Omental fat pad (tissue), 4 donors: ENCODE measurements around the gene FECH. TPM values are rescaled to one million over a fixed set of nuclear protein-coding genes. Genes with fewer than 3 reads are reported as not detected.
"Not testable (repeated sequence)": the region's sequence is repeated elsewhere in the genome, so short reads cannot be mapped to it uniquely, and the experiment has no call there.

ENCODE experiments used
- ATAC-seq: fragments of 150-250 bp; one replicate; pipeline ENCODE4 v1.9.1; 2016; ENCODE audit warnings: mild to moderate bottlenecking, moderate library complexity; ENCODE audit not compliant: low FRiP score
- DNase-seq: peaks from one replicate; pipeline ENCODE4 v3.0.0-alpha.2; 2019; ENCODE audit warnings: low spot score
- total RNA-seq, 4 donors: library from RNA; depleted of rRNA; stranded (reverse); fragments of >200 nt; gene quantifications; one replicate each; pipeline ENCODE4 v1.1.0, GENCODE V29; 2016
- TF ChIP-seq, protein P1 (sequence below), 3 donors: fragments of 450-650 bp; IDR thresholded peaks; one replicate each; pipeline ENCODE4 v1.5.1; 2016 to 2017; ENCODE audit warnings: antibody characterized with exemption in 3 of 3, mild to moderate bottlenecking in 3 of 3, moderate library complexity in 2 of 3

The FECH gene
- total RNA-seq, 4 donors from 2014 or later, result 22.3 to 53.0 (median 31.7) TPM

GRCh38 chr18:57533868-57534510 is 52.5 kb downstream of the FECH start:
- no peak for DNase-seq
- ATAC-seq, result no peak
- TF ChIP-seq, protein P1, sequence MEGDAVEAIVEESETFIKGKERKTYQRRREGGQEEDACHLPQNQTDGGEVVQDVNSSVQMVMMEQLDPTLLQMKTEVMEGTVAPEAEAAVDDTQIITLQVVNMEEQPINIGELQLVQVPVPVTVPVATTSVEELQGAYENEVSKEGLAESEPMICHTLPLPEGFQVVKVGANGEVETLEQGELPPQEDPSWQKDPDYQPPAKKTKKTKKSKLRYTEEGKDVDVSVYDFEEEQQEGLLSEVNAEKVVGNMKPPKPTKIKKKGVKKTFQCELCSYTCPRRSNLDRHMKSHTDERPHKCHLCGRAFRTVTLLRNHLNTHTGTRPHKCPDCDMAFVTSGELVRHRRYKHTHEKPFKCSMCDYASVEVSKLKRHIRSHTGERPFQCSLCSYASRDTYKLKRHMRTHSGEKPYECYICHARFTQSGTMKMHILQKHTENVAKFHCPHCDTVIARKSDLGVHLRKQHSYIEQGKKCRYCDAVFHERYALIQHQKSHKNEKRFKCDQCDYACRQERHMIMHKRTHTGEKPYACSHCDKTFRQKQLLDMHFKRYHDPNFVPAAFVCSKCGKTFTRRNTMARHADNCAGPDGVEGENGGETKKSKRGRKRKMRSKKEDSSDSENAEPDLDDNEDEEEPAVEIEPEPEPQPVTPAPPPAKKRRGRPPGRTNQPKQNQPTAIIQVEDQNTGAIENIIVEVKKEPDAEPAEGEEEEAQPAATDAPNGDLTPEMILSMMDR (IDR thresholded peaks at IDR 0.05), result no peak

GRCh38 chr18:57533006-57533867 is 53.3 kb downstream of the FECH start:
- DNase-seq (no peak), ATAC-seq (no peak)
- TF ChIP-seq, protein P1 (IDR thresholded peaks at IDR 0.05), result no peak

- TF ChIP-seq, protein P1 (IDR thresholded peaks at IDR 0.05), result no peak
- DNase-seq, result no peak
- ATAC-seq, result no peak
Measured at GRCh38 chr18:57529151-57529550, 57.4 kb downstream of the FECH start.

- TF ChIP-seq, protein P1 (IDR thresholded peaks at IDR 0.05), result no peak
- DNase-seq (no peak), ATAC-seq (no peak)
Measured at GRCh38 chr18:57527556-57528229, 58.8 kb downstream of the FECH start.

DNA sequence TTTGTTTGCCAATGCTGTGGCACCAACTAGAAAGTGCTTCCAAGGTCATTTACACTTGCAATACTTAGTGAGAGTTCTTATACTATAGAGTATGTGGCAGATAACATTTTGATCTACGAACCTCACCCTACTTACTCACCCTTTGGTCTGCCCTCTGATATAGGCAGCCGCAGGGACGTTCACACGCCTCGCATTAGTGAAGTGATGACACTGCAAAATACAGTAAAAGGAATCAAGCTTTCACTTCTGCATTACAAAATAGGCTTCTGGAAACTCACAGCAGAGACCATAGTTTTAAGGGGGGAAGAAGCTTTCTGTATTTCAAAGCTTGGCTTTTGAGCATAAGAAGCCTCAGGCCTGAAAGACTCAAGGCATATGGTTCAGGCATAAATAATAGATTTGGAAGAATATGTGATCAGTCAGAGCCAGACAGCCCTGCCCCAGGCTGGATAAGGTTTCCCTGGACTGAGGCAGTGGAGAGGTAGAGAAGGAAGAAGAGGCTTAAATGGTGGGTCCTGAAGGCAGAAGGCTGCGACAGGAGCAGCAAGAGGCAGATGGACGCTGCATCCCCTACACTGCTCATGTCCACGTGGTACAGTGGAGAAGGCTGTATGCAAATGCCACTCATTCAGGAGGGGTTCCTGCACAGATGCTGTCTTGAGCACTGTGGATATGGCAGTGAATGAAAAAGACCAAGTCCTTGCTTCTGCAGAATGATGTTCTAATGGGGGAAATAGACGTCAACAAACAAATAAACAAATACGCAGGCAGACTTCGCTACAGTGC is 63.1 kb downstream of the FECH start:
- TF ChIP-seq, protein P1 (IDR thresholded peaks at IDR 0.05), result no peak

DNA sequence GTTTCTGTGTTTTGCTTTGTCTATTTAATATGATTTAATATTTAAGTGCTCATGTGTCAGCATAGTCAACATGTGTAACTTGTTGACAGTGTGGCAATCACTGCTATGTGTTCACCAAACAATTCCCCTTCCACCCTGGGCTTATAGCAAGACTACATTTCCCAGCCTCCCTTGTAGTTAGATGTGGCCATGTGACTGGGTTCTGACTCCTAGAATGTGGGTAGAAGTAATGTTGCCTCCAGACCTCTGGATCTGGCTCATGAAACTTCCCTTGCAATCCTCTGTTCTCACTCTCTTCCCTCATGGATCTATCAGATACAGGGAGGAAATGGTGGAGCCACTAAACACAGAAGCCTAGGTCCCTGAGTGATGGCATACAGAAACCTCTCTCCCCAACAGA is 64.2 kb downstream of the FECH start:
- not testable (repeated sequence) for DNase-seq, ATAC-seq

More for the DNA sequence above, 63.1 kb downstream of the FECH start:
- DNase-seq, result no peak
- peak; percentile 19 for ATAC-seq
